Karpas-422 (cell line): ENCODE data around the gene PNKD. TPM values are rescaled to one million over a fixed set of nuclear protein-coding genes. Genes with fewer than 3 reads are reported as not detected.
A peak's percentile ranks its signal among the peaks of the same experiment; 100 is the strongest.

Experiments used
- DNase-seq: peaks from one replicate; pipeline ENCODE4 v3.0.0-alpha.2; 2015
- H2AFZ ChIP-seq: fragments of 200-600 bp; sonication (generic); 2 replicates; pipeline ENCODE4 v1.6.1; 2014; ENCODE audit warnings: antibody characterized with exemption, low read length, mixed read lengths
- H3K27ac ChIP-seq: fragments of 200-600 bp; sonication (generic); 2 replicates; pipeline ENCODE4 v1.5.1; 2014; ENCODE audit warnings: mild to moderate bottlenecking, low read length, moderate library complexity
- H3K27me3 ChIP-seq: fragments of 200-600 bp; sonication (generic); 2 replicates; pipeline ENCODE4 v1.6.1; 2014; ENCODE audit warnings: low read length, mixed read lengths
- H3K36me3 ChIP-seq: fragments of 200-600 bp; sonication (generic); 2 replicates; pipeline ENCODE4 v1.6.1; 2014; ENCODE audit warnings: low read length, mixed read lengths; ENCODE audit not compliant: insufficient read depth
- H3K4me1 ChIP-seq: fragments of 200-600 bp; sonication (generic); 2 replicates; pipeline ENCODE4 v1.6.1; 2014; ENCODE audit warnings: mild to moderate bottlenecking, low read length, mixed read lengths
- H3K4me2 ChIP-seq: fragments of 200-600 bp; sonication (generic); 2 replicates; pipeline ENCODE4 v1.6.1; 2014; ENCODE audit warnings: low read length, low read depth, mild to moderate bottlenecking; ENCODE audit not compliant: poor library complexity, severe bottlenecking
- H3K4me3 ChIP-seq: fragments of 200-600 bp; sonication (generic); 2 replicates; pipeline ENCODE4 v1.5.1; 2014; ENCODE audit warnings: mild to moderate bottlenecking, antibody characterized with exemption, low read length, mixed read lengths
- H3K79me2 ChIP-seq: fragments of 200-600 bp; sonication (generic); 2 replicates; pipeline ENCODE4 v1.6.1; 2014; ENCODE audit warnings: mild to moderate bottlenecking, low read length, mixed read lengths
- H3K9ac ChIP-seq: fragments of 200-600 bp; sonication (generic); 2 replicates; pipeline ENCODE4 v1.6.0; 2014; ENCODE audit warnings: low read length
- H3K9me2 ChIP-seq: fragments of 200-600 bp; sonication (generic), shearing (Covaris generic); replicated peaks from 2 replicates; pipeline ENCODE4 v1.6.0; 2014; ENCODE audit warnings: mild to moderate bottlenecking, low read length, moderate library complexity; ENCODE audit not compliant: insufficient read depth
- H3K9me3 ChIP-seq: fragments of 300-700, 200-600 bp; sonication (generic); 2 replicates; pipeline ENCODE4 v1.6.1; 2014; ENCODE audit warnings: low read length, mixed read lengths
- H4K20me1 ChIP-seq: fragments of 200-600 bp; sonication (generic); 2 replicates; pipeline ENCODE4 v1.6.1; 2014; ENCODE audit warnings: mild to moderate bottlenecking, antibody characterized with exemption, low read length, low read depth; ENCODE audit not compliant: insufficient read depth
- total RNA-seq: library from RNA; depleted of rRNA; stranded (reverse); fragments of >200 nt; shearing (Covaris generic); gene quantifications from 2 replicates; pipeline ENCODE4 v1.2.3, GENCODE V29; 2014; ENCODE audit warnings: low replicate concordance

PNKD gene
- total RNA-seq, 1 experiment from 2014 or later, result 26.5 TPM

GRCh38 chr2:218371983-218372350, 101.6 kb downstream of the PNKD start:
- Histone ChIP-seq H3K9me3 (no peaks in the 10 kb centered on the region), H3K27ac (no peak overlapping the region), H3K9ac (no peak overlapping the region), H3K79me2 (no peaks in the 10 kb centered on the region), H3K4me1 (peaks cover 50% of the 10 kb centered on the region), H3K9me2 (no peaks in the 10 kb centered on the region), H3K4me2 (no peak overlapping the region), H3K27me3 (no peaks in the 10 kb centered on the region; the same call in 1 of the 2 replicates), H3K36me3 (no peaks in the 10 kb centered on the region), H2AFZ (no peak overlapping the region), H4K20me1 (no peaks in the 10 kb centered on the region), H3K4me3 (no peak overlapping the region)
- no peak for DNase-seq

DNA sequence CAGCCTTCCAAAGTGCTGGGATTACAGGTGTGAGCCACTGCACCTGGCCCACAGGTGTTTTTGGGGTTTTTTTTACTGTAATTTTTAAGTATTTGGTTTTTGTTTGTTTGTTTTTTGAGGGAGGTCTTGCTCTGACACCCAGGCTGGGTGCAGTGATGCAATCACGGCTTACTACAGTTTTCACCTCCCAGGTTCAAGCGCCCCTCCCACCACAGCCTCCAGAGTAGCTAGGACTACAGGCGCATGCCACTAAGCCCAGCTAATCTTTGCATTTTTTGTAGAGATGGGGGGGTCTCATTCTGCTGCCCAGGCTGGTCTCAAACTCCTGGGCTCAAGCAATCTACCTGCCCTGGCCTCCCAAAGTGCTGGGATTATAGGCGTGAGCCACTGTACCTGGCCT, 104.5 kb downstream of the PNKD start:
- no peak overlapping the region for H3K27ac ChIP-seq
- H3K4me1 ChIP-seq, result peaks cover 22% of the 10 kb centered on the region
- DNase-seq, result no peak
- H3K36me3 ChIP-seq, result no peaks in the 10 kb centered on the region
- no peaks in the 10 kb centered on the region for H3K9me3 ChIP-seq
- no peak overlapping the region for H3K9ac ChIP-seq
- no peak overlapping the region for H3K4me3 ChIP-seq
- no peak overlapping the region for H3K4me2 ChIP-seq
- no peak overlapping the region for H2AFZ ChIP-seq
- H3K79me2 ChIP-seq, result no peaks in the 10 kb centered on the region
- H4K20me1 ChIP-seq, result no peaks in the 10 kb centered on the region
- H3K27me3 ChIP-seq, result no peaks in the 10 kb centered on the region
- H3K9me2 ChIP-seq, result no peaks in the 10 kb centered on the region

DNA sequence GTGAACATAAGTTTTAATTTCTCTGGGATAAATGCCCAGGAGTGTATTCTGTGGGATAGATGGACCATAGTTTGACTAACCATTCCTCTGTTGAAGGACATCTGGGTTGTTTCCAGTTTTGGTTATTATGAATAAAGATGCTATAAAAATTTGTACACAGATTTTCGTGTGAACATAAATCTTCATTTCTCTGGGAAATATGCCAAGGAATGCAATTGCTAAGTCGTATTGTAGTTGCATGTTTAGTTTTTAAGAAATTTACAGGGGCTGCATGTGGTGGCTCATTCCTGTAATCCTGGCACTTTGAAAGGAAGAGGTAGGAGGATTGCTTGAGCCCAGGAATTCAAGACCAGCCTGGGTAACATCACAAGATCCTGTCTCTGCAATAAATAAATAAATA, 104.9 kb downstream of the PNKD start:
- Histone ChIP-seq H4K20me1 (no peaks in the 10 kb centered on the region), H3K4me1 (peaks cover 18% of the 10 kb centered on the region), H3K36me3 (no peaks in the 10 kb centered on the region), H3K9me3 (no peaks in the 10 kb centered on the region), H3K27ac (no peak overlapping the region), H3K4me2 (no peak overlapping the region), H3K4me3 (no peak overlapping the region), H3K79me2 (no peaks in the 10 kb centered on the region), H3K9ac (no peak overlapping the region), H3K27me3 (no peaks in the 10 kb centered on the region), H2AFZ (no peak overlapping the region), H3K9me2 (no peaks in the 10 kb centered on the region)
- DNase-seq, result no peak

DNA sequence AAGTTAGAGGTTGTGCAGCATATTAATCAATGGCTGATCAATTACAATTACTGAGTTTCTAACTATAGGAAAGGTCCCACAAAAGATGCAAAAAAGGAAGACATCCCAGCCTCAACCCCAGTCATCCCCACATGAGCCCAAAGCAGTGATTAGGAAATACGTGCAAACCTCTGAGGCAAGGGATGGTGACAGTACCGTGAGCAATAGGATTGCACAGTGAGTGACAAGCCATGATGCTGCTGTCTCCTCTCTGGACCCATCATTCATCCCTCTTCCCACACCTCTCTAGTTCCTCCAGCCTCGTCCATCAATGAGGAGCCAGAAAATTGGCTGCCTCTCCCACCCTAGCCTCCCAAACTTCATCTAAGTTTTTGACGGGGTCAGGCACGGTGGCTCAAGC, 107.7 kb downstream of the PNKD start:
- H3K4me1 ChIP-seq, result peaks cover 13% of the 10 kb centered on the region
- H3K27ac ChIP-seq, result no peak overlapping the region
- H3K4me3 ChIP-seq, result no peak overlapping the region
- H2AFZ ChIP-seq, result no peak overlapping the region
- H3K9me2 ChIP-seq, result no peaks in the 10 kb centered on the region
- H3K79me2 ChIP-seq, result no peaks in the 10 kb centered on the region
- H3K36me3 ChIP-seq, result no peaks in the 10 kb centered on the region
- H4K20me1 ChIP-seq, result no peaks in the 10 kb centered on the region
- no peak overlapping the region for H3K4me2 ChIP-seq
- H3K9ac ChIP-seq, result no peak overlapping the region
- no peaks in the 10 kb centered on the region for H3K27me3 ChIP-seq
- DNase-seq, result no peak
- H3K9me3 ChIP-seq, result no peaks in the 10 kb centered on the region

GRCh38 chr2:218381916-218382366, 111.6 kb downstream of the PNKD start, which contains the start of gene SLC11A1:
TSS of gene SLC11A1 (plus strand) at chr2:218382273. CDS start at chr2:218382369, 96 bp downstream.
- Histone ChIP-seq H3K27ac (no peak within 1 kb of the TSS), H3K27me3 (no peaks in the 10 kb centered on the region), H3K9me2 (no peaks in the 10 kb centered on the region), H3K9ac (no peak within 1 kb of the TSS), H2AFZ (no peak within 1 kb of the TSS), H3K4me1 (peaks cover 25% of the 10 kb centered on the region), H3K79me2 (no peaks in the 10 kb centered on the region), H4K20me1 (no peaks in the 10 kb centered on the region), H3K36me3 (no peaks in the 10 kb centered on the region), H3K4me3 (no peak within 1 kb of the TSS), H3K4me2 (peak within 1 kb of the TSS; percentile 11), H3K9me3 (no peaks in the 10 kb centered on the region)
- DNase-seq, result peak; percentile 65

DNA sequence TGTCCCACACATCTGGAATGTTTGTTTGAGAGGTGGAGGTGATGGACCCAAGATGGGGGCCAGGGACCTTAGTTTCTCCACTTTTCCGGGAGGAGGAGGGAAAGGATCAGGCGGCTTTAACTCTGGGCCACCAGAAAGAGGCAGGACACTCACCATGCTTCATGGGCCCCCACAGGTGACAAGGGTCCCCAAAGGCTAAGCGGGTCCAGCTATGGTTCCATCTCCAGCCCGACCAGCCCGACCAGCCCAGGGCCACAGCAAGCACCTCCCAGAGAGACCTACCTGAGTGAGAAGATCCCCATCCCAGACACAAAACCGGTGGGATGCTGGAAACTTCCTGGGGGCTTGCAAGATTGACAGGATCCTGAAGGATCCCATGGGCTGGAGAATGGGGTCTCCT, 112.5 kb downstream of the PNKD start:
- H3K4me1 ChIP-seq, result peaks cover 28% of the 10 kb centered on the region
- H3K9me3 ChIP-seq, result no peaks in the 10 kb centered on the region
- no peak for DNase-seq
- no peak overlapping the region for H3K27ac ChIP-seq
- no peak overlapping the region for H3K4me2 ChIP-seq
- H2AFZ ChIP-seq, result no peak overlapping the region
- H3K9me2 ChIP-seq, result no peaks in the 10 kb centered on the region
- H3K4me3 ChIP-seq, result no peak overlapping the region
- H3K36me3 ChIP-seq, result no peaks in the 10 kb centered on the region
- H3K79me2 ChIP-seq, result no peaks in the 10 kb centered on the region
- H3K27me3 ChIP-seq, result no peaks in the 10 kb centered on the region
- no peak overlapping the region for H3K9ac ChIP-seq
- no peaks in the 10 kb centered on the region for H4K20me1 ChIP-seq

- H3K4me1 ChIP-seq, result peaks cover 28% of the 10 kb centered on the region
- no peak overlapping the region for H3K27ac ChIP-seq
- DNase-seq, result peak; percentile 62
- no peaks in the 10 kb centered on the region for H3K9me2 ChIP-seq
- H2AFZ ChIP-seq, result no peak overlapping the region
- no peaks in the 10 kb centered on the region for H3K27me3 ChIP-seq
- no peaks in the 10 kb centered on the region for H3K36me3 ChIP-seq
- H3K9me3 ChIP-seq, result no peaks in the 10 kb centered on the region
- H3K4me2 ChIP-seq, result peak overlapping the region; percentile 6
- no peaks in the 10 kb centered on the region for H4K20me1 ChIP-seq
- no peaks in the 10 kb centered on the region for H3K79me2 ChIP-seq
- no peak overlapping the region; the same call in 1 of the 2 replicates for H3K9ac ChIP-seq
- no peak overlapping the region for H3K4me3 ChIP-seq
Measured at GRCh38 chr2:218383892-218384519, 113.7 kb downstream of the PNKD start.

DNA sequence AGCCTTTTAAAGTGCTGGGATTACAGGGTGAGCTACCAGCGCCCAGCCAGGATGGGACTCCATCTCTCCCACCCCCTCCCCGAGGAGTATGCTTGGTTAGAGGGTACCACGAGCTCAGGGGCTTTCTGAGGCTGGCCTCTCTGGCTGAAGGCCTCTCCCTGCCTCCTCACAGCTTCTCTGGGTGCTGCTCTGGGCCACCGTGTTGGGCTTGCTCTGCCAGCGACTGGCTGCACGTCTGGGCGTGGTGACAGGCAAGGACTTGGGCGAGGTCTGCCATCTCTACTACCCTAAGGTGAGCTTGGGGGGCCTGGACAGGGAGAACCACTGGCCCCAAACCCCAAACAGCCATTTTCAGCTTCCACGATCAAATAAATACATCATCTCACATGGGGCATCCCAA, 114.7 kb downstream of the PNKD start:
- DNase-seq, result no peak
- Histone ChIP-seq H3K4me1 (peaks cover 28% of the 10 kb centered on the region), H3K4me3 (no peak overlapping the region), H3K9me2 (no peaks in the 10 kb centered on the region), H3K27me3 (no peaks in the 10 kb centered on the region), H3K27ac (no peak overlapping the region), H3K9me3 (no peaks in the 10 kb centered on the region), H2AFZ (no peak overlapping the region), H3K36me3 (no peaks in the 10 kb centered on the region), H3K9ac (no peak overlapping the region), H4K20me1 (no peaks in the 10 kb centered on the region), H3K4me2 (no peak overlapping the region), H3K79me2 (no peaks in the 10 kb centered on the region)
